ENCODE data around the gene CABCOCO1.

GRCh38 chr10:61721431-61721830 lies 58.7 kb downstream of the CABCOCO1 start:
- TF ChIP-seq POLR2AphosphoS5 (IDR thresholded peaks at IDR 0.05) (no peak), CTCF (IDR thresholded peaks at IDR 0.05) (no peak), POLR2A (IDR thresholded peaks at IDR 0.05) (no peak)

Data from gastroesophageal sphincter (tissue), 3 donors.